ENCODE data around the gene PKIG.

The PKIG gene

DNA sequence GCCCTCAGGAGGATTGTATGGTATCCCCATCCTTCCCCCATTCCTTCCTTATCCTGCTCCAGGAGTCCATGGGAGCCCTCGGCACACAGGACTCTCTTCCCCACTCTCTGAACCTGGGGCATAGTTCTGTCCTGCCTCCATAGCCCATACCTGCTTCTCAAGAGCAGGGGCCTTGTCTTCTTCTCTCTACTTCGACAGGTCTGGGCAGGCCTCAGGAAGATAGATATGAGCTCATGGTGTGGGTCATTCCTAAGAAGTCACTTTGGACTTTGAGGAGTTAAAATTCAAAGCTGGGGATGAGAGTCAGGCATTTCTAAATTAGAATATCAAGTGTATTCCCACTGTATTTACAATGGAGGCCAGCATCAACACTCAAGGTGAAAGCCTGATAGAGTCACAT is 77.6 kb downstream of the PKIG start:
- no peak overlapping the region for H3K4me3 ChIP-seq (ENCODE audit: low read length in 2 of 2)
- no peaks in the 10 kb centered on the region for H3K36me3 ChIP-seq (ENCODE audit: control insufficient read depth in 2 of 2, insufficient read depth in 2 of 2, low read length in 2 of 2)
- H3K9me3 ChIP-seq (ENCODE audit: control insufficient read depth in 2 of 2, low read length in 2 of 2) = no peaks in the 10 kb centered on the region
- peaks cover 1 to 8% of the 10 kb centered on the region in 2 donors for H3K27me3 ChIP-seq (ENCODE audit: control insufficient read depth in 1 of 2, insufficient read depth in 2 of 2, low read length in 2 of 2)
- no peak overlapping the region for H3K9ac ChIP-seq (ENCODE audit: low read length in 2 of 2)
- H3K4me1 ChIP-seq (ENCODE audit: control insufficient read depth, insufficient read depth, low read length) = no peaks in the 10 kb centered on the region
- no peak overlapping the region for H3K27ac ChIP-seq (ENCODE audit: low read length)

GRCh38 chr20:44660581-44660980 is 78.2 kb downstream of the PKIG start:
- H3K27ac ChIP-seq (ENCODE audit: low read length) = no peak overlapping the region
- H3K9me3 ChIP-seq (ENCODE audit: control insufficient read depth in 2 of 2, low read length in 2 of 2) = no peaks in the 10 kb centered on the region
- no peaks in the 10 kb centered on the region for H3K36me3 ChIP-seq (ENCODE audit: control insufficient read depth in 2 of 2, insufficient read depth in 2 of 2, low read length in 2 of 2)
- no peak overlapping the region for H3K9ac ChIP-seq (ENCODE audit: low read length in 2 of 2)
- H3K27me3 ChIP-seq (ENCODE audit: control insufficient read depth in 1 of 2, insufficient read depth in 2 of 2, low read length in 2 of 2) = peaks cover 3 to 8% of the 10 kb centered on the region in 2 donors
- H3K4me1 ChIP-seq (ENCODE audit: control insufficient read depth, insufficient read depth, low read length) = no peaks in the 10 kb centered on the region
- H3K4me3 ChIP-seq (ENCODE audit: low read length in 2 of 2) = no peak overlapping the region

DNA sequence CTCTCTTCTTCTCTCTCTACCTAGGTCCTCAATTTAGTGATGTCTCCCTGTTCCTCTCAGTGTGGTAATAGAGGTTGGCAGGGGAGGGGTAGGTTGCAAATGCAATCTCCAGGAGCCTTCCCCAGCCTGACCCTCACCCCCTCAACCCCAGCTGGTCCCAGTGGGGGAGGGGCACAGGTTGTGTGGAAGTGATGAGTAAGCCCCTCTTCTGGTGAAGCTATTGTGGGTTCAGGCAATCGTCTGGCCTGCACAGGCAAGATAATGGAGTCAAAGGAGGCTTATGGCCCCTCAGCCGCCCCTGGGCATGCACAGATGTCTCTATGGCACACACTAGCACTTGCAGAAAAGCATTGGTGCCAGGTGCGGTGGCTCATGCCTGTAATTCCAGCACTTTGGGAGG is 79.9 kb downstream of the PKIG start:
- no peaks in the 10 kb centered on the region for H3K9me3 ChIP-seq (ENCODE audit: control insufficient read depth in 2 of 2, low read length in 2 of 2)
- H3K4me1 ChIP-seq (ENCODE audit: control insufficient read depth, insufficient read depth, low read length) = no peaks in the 10 kb centered on the region
- H3K27ac ChIP-seq (ENCODE audit: low read length) = no peak overlapping the region
- no peaks in the 10 kb centered on the region for H3K36me3 ChIP-seq (ENCODE audit: control insufficient read depth in 2 of 2, insufficient read depth in 2 of 2, low read length in 2 of 2)
- H3K27me3 ChIP-seq (ENCODE audit: control insufficient read depth in 1 of 2, insufficient read depth in 2 of 2, low read length in 2 of 2) = peaks cover 3 to 8% of the 10 kb centered on the region in 2 donors
- H3K4me3 ChIP-seq (ENCODE audit: low read length in 2 of 2) = no peak overlapping the region
- no peak overlapping the region for H3K9ac ChIP-seq (ENCODE audit: low read length in 2 of 2)

DNA sequence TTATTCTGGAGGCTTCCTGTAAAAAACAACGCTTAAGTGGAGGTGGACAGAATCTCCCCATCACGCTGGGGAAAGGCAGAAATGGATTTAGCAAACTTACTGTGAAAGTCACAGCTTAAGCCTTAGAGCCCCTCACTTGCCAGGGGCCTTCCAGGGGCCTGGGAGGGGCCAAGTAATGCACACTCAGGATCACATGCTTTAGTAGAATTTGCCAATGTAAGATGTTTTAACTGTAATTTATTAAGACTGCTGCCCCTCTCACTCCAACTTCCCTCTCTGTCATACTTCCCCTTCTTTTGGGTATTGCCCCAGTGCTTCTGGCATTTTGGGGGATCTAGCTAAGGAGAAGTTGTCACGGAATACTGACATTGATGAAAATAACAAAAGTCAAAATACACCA is 81.8 kb downstream of the PKIG start:
- Histone ChIP-seq H3K9ac (ENCODE audit: low read length in 2 of 2) (no peak overlapping the region), H3K27ac (ENCODE audit: low read length) (no peak overlapping the region), H3K27me3 (ENCODE audit: control insufficient read depth in 1 of 2, insufficient read depth in 2 of 2, low read length in 2 of 2) (peaks cover 3 to 8% of the 10 kb centered on the region in 2 donors), H3K4me3 (ENCODE audit: low read length in 2 of 2) (no peak overlapping the region), H3K36me3 (ENCODE audit: control insufficient read depth in 2 of 2, insufficient read depth in 2 of 2, low read length in 2 of 2) (no peaks in the 10 kb centered on the region), H3K4me1 (ENCODE audit: control insufficient read depth, insufficient read depth, low read length) (no peaks in the 10 kb centered on the region), H3K9me3 (ENCODE audit: control insufficient read depth in 2 of 2, low read length in 2 of 2) (no peaks in the 10 kb centered on the region)

- no peak overlapping the region for H3K9ac ChIP-seq (ENCODE audit: low read length in 2 of 2)
- H3K27me3 ChIP-seq (ENCODE audit: control insufficient read depth in 1 of 2, insufficient read depth in 2 of 2, low read length in 2 of 2) = peaks cover 3 to 8% of the 10 kb centered on the region in 2 donors
- H3K4me1 ChIP-seq (ENCODE audit: control insufficient read depth, insufficient read depth, low read length) = no peaks in the 10 kb centered on the region
- no peak overlapping the region for H3K4me3 ChIP-seq (ENCODE audit: low read length in 2 of 2)
- H3K36me3 ChIP-seq (ENCODE audit: control insufficient read depth in 2 of 2, insufficient read depth in 2 of 2, low read length in 2 of 2) = no peaks in the 10 kb centered on the region
- no peak overlapping the region for H3K27ac ChIP-seq (ENCODE audit: low read length)
- no peaks in the 10 kb centered on the region for H3K9me3 ChIP-seq (ENCODE audit: control insufficient read depth in 2 of 2, low read length in 2 of 2)
These were observed 83.7 kb downstream of the PKIG start for GRCh38 chr20:44666066-44666465.
